CD4-positive, alpha-beta T cell treated with Interleukin-4 for 4 hours (primary cell): ENCODE results near the gene LGALS9.
"Not testable (repeated sequence)": the region's sequence is repeated elsewhere in the genome, so short reads cannot be mapped to it uniquely, and the experiment has no call there.

Experiments
- DNase-seq: peaks from one replicate; pipeline ENCODE4 v3.0.0-alpha.2; 2020

The LGALS9 gene

DNA sequence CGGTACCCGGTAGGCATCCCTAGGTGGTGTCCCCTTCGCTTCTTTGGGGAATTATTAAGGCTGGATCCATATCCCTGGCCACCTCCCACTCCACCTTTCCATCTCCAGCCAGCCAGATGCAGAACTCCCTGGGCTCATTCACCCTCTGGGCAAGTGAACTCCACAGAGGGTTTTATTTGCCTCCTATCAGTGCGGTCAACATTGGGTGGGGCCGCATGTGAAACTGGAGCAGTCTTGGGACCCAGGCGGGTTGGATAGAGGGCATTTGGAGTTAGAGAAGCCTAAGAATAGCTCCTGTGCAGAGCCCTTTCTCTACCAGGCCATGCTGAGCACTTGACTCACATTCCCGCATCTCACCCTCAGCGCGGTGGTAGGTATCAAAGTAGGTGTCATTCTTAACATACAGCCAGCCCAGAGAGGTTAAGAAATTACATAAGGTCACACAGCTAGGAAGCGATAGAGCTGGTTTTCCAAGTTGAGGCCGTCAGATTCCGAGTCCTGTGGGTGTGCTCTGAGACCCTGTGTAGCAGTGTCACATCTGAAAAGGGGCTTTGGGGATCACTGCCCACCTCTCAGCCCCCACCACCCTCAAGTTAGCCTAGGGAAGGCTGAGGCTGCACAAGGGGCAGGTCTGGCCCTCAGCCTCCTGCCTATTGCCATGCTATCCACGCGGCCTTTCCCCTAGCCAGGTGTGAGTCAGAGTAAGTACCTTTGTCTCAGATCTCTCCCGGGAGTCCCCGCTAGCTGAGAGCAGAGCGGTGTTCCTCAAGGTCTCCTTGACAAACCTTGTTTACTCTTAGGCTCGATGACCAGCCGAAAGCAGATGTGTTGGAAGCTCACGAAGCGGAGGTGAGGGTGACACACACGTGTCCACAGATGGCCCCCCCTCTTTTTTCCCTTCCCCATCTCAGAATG, 26.9 kb upstream of the LGALS9 start:
- no peak for DNase-seq

DNA sequence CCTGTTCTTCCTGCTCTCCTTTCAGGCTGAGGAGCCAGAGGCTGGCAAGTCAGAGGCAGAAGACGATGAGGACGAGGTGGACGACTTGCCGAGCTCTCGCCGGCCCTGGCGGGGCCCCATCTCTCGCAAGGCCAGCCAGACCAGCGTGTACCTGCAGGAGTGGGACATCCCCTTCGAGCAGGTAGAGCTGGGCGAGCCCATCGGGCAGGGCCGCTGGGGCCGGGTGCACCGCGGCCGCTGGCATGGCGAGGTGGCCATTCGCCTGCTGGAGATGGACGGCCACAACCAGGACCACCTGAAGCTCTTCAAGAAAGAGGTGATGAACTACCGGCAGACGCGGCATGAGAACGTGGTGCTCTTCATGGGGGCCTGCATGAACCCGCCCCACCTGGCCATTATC, 25.6 kb upstream of the LGALS9 start:
- no peak for DNase-seq

DNA sequence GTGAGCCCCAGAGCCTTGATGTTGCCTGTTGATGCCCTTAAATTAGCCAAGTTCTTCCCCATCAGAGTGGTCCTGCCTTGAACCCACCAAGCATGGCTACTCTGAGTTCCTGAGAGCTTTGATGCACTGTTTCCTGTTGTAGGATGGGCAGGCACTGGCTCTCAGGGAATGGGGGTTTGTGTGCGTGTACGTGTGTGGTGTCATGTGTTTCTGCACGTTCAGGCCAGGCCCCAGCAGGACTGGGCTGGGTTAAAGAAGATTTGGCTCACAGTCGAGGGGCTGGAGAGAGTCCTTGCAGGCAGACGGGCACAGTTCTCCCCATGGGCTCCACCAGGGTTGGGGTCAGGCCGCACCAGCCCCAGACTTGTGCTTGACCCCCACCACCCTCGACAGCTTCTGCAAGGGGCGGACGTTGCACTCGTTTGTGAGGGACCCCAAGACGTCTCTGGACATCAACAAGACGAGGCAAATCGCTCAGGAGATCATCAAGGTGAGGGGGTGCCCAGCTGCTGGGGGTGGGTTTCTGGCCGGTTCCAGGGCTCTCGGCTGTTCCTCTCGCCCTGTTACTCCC, 23.4 kb upstream of the LGALS9 start:
- no peak for DNase-seq

DNA sequence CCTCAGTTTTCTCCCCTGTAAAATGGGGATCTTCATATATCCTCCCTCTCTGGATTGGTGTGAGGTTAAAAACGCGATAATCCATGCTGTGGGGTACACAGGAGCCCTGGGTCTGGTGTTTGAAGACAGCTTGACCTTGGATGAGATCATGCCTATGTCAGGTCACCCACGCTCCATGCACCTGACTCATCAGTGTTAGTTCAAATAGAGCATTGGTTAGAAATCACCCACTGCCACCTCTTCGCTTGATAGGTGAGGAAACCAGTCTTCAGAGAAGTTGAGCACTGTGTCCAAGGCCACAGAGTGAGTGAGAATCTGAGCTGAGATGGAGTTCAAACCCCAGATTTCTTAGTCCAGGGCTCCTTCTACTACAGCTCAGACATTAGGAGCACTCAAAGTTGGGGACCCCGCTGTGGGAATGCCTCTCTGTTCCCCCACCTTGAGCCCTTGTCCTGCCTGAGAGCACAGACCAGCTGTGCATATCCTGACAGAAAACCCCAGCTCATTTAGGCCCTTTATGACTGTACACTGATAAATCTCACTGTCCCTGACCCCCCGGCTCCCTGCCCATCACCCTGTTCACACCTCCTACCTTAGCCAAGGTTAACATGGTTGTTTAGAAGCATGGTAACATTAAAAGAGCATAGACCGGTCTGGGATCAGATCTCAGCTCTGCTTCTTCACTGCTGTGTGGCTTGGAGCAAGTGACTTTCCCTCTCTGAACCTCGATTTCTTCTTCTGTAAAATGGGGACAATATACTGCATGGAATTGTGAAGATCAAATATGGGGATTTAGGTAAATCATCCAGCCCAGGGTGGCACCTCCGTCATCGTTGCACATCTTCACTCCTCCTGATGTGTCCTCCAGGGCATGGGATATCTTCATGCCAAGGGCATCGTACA, 22.4 kb upstream of the LGALS9 start:
- DNase-seq, result no peak

DNA sequence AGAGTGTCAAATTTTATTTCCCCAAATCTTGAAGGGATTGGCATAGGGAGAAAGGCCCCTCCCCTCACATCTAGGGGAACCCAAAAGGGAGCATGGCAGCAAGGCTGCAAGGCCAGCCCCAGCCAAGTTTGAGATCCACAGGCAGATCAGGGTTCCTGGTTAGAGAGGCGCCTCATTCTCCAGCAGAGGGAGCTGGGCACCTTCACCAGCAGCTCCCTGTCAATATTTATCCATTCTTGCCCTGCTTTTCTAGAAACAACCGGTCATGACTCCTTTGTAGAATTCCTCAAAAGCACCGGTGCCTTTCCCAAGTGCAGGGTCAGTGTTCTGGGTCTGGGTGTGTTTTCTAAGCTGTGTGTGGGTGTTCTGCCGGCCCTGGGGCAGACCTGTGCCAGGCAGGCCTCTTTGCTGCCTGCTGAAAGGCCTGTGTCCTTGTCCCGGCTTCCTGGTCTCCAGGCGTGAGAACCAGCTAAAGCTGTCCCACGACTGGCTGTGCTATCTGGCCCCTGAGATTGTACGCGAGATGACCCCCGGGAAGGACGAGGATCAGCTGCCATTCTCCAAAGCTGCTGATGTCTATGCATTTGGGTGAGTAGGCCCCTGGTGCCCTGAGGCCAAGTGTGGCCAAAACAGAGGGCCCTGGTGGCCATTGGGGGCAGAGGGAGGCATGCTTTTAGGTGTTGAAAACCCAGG, 21.2 kb upstream of the LGALS9 start:
- no peak for DNase-seq

DNA sequence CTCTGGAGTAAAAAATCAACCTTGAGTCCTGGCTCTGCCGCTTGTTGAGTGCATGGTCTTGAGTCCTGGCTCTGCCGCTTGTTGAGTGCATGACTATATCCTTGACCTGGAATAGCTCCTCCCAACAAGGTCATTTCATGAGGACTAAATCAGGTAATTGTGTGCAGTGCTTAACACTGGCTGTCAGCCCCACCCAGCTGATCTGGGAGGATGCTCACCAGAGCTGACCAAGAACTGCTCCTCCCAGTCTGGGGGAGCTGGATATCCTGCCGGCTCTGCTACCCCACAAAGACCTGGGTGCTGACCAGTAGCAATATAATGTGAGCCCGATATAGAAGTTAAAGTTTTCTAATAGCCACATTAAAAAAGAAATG, 20.7 kb upstream of the LGALS9 start:
- DNase-seq, result no peak

DNA sequence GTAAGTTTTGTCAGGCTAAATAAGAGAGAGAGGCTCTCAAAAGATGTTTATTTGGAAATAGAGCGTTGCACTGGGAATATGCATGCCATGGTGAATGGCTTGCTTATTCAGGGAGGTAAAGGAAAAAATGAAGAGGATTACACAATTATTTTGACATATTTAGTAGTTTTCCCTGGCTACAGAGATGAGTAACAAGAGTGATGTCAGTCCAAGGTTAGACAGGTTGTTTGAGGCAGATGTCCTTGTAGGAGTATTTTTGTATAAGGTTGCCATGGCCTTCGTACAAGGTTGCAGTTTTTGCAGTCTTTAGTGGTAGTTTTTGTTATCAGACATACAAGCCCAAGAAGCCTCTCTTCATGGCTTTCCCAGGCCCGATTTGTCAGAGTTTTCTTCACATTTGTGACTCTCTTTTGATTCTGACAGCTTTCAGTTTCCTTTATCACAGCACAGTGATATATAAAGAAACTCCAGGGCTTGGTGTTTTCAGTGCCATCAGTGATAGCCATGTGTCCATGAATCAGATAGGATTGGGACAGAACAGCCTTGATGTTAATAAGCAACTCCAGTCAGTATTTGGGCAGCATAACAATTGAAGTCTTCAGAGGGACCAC, 18.7 kb upstream of the LGALS9 start:
- no peak for DNase-seq

DNA sequence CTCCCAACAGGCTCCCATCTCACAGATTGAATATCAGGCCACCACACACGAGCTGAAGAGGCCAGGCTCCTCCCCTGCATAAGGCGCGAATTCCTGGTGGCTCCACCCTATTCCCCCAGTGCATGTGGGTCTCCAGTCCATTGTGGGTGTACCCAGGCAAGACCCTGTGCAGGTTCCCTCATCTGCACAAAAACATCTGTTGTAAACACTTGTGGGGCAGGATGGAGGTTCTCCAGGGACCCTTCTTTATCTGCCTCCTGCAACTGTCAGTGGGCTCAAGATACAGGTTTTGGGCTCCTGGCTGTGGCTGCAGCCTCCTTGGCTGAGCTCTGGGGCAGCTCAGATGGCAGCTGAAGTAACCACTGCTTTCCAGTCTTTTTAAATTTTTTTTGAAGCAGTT, 17.6 kb upstream of the LGALS9 start:
- DNase-seq, result no peak

DNA sequence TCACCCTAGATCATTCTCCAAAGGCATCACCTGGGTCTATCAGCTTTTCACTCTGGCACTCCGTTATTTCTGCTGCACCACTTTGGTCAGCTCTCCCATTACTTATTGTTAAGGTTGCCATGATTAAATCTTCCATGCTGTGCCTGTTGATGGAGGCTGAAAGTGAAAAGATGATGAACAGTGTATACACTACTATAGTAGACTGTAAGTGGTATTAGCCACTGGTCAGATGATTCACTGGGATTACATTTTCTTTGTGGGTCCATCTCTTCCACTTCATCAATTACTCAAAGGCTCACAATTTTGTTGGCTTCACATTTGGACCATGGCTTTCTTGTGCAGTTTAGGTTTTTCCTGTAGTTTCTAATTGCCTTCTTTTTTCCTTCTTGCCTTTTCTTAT, 15.9 kb upstream of the LGALS9 start:
- no peak for DNase-seq

DNA sequence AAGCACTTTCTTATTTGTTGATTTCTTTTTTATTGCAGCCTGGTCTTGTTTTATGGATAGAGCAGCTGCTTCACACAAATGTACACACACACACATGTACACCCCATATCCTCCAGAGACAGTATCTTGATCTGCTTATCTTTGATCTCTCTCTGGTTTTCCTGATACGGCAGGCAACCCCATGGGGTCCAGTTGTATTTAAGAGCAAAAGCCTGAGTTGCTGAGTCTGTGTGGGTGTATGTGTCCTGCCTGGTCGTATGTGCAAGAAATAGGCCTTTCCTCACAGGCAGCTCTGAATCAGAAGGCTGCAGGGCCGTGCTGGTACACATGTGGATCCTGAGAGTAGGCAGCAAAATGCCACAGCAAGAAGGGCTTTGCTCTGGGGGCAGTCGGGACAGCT, 14.6 kb upstream of the LGALS9 start:
- no peak for DNase-seq

DNA sequence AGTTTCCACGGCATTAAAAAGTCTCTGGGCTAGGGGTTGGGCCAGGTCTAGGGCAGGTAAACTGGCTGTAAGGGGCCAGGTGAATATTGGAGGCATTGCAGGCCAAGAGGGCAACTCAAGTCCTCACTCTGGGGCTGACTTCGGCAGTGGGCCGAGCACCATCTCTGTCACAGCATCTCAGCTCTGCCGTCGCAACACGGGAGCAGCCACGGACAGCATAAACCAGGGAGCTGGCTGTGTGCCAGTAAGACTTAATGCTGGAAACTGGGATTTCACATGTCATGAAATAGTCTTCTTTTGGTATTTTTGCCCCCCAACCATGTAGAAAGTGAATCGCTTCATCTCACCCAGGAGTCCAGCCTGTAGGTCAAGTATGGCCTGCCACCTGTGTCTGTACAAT, 12.6 kb upstream of the LGALS9 start:
- no peak for DNase-seq

DNA sequence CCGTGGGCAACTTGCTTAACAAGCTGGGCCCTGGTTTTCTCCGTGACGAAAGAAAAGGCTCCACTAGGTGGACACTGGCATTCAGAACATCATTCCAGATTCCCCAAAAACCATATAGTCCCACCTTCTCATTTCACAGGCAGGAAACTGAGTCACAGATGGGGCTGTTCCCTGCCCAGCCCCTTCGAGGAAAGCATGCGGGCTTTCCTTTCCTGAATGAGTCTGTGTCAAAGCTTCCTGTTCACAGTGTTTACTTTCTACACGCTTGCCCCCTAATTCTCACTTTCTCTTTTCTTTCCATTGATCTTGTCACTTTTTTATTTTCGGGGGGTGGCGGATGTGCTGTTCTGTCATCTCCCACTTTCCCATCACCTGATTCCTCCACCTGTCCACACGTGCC, 10.3 kb upstream of the LGALS9 start:
- no peak for DNase-seq

DNA sequence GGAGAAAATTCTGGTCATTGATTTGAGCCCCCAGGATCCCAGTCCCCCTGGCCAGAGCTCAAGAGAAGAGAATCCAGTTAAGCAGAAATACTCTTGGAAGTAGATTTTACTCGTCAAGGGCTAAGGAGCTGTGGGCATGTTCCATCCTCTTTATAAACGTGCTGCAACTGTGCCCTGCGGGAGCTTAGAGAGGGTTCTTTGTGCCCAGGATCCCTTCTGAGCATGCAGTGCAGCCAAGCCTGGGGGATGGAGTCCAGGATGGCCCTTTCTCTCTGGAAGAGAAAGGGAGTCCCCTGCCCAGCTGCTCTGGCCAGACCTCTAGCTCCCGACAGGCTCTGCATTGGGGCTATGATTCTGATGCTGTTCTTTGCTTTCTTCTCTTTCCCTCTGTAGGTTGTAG, 9.5 kb upstream of the LGALS9 start:
- no peak for DNase-seq

DNA sequence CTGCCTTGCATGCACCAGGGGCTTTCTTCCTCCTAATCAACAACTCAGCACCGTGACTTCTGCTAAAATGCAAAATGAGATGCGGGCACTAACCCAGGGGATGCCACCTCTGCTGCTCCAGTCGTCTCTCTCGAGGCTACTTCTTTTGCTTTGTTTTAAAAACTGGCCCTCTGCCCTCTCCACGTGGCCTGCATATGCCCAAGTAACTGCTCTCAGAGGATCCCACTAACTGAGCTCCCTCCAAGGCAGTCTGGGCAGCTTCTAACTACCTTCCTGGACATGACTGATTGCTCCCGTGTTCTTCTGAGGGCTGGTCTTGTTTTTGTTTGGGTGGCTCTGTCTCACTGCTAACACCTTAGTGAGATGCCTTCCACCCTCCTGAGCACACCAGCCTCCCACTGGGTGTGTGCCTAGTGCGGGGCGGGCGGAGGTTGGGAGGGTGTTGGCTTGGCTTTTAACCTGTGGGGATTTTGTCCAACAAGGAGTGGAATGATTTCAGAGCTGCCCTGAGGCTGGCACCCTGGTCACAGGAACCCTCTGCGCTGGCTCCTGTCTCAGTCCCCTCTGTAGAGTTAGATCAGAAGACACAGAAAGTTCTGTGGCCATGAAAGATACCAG, 8.9 kb upstream of the LGALS9 start:
- no peak for DNase-seq

DNA sequence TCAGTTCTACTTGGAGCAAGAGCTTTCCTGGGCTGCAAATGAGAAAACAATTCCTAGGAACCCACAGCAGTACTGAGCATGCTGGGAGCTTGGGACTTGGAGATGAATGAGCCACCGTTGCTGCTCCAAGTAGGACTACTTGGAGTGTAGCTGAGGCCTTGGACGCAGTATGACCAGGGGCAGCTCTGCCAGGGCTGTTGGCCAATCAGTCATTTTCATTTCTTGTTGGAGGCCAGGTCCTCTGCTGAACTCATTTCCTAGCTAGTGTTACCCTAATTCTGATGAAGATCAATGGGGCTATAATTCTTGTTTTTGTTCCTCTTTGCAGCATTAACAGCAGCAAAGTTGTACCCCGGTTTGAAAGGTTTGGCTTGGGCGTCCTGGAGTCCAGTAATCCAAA, 8.0 kb upstream of the LGALS9 start:
- no peak for DNase-seq

DNA sequence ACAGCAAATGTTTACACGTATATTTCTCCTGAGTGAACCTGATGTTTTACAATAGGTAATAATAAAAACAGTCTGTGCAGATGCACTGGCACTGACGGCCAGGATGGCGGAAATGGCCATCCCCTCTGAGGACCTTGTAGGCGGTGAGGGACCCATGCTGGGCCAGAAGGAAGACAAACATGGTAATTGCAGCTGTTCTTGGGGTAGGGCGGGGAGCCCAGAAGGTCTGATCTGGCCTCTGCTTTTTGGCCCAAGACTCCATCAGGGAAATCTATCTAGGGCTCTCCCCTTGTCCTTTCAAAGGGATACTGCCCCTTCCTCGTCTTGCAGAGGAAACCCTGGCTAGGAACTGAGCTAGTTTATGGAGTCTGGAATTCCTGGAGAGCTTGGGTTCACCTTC, 7.4 kb upstream of the LGALS9 start:
- DNase-seq, result no peak

DNA sequence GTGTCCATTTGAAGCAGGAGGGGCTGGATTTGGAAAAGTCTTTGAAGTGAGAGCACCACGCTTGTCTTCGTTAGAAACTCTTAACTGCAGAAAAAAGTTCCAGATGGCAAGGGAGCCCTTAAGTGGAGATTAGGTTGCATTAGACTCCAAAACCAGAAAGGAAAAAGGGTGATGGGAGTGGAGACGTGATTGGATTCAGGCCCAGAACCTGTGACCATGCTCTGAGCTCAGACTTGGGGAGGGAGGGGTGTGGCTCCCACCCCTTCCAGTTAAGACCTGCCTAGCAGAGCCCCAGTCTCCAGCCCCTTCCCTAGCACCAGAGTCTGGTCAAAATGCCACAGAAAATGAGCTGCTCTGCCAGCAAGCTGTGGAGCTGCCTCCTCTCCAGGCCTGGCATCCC, 6.4 kb upstream of the LGALS9 start:
- DNase-seq, result no peak

DNA sequence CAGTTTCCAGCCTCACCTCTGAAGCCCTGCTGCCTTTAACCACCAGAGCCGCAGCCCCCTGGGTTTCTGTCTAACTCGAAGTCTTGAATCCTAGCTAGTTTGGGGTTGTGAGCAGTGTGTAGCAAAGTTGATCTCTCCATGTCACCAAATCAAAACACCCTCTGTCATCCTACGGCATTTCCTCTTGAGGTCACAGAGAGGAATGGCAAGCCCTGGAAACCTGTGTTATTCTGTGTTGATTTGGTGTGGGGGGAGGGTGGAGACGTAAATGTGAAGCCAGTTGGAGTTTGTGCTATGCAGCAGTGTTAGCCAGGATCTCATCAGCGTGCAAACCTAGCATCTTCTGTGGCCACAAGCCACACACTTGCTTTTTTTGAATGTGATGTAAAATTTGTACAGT, 5.1 kb upstream of the LGALS9 start:
- no peak for DNase-seq

DNA sequence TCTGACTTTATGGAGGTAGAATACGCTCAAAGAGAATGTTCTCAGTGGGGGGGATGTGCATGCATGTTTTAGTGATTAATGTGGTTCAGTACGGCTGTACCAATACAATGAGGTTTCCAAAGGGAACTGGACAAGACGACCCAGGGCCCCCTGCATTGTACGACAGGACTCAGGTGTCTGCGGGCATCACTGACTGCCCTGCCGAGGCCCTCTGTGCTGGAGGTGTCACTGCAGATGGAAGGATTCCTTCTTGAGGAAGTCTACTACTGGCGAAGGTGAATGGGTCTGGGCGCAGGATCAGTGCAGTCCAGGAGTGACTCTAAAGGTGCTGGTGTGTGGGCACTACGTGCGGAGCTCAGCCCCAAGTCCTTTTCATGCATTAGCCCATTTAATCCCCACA, 3.5 kb upstream of the LGALS9 start:
- no peak for DNase-seq

DNA sequence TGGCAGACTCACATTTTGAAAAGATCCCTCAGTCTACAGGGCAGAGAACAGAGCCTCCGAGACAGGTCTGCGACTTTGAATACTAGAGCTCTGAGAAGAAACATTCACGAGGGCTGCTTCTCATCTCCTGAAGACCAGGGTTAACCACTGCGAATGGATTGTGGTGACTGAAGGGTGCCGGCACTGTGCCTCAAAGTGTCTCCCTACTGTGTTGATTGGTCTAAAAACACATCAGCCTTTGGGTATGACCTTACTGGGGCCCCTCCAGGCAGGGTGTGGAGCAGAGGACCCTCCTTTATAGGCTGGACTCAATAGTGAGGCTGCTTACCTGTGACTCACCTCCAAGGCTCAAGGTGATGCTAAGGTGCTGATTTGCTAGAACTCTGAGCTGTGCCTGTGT, 2.6 kb upstream of the LGALS9 start:
- DNase-seq, result no peak

DNA sequence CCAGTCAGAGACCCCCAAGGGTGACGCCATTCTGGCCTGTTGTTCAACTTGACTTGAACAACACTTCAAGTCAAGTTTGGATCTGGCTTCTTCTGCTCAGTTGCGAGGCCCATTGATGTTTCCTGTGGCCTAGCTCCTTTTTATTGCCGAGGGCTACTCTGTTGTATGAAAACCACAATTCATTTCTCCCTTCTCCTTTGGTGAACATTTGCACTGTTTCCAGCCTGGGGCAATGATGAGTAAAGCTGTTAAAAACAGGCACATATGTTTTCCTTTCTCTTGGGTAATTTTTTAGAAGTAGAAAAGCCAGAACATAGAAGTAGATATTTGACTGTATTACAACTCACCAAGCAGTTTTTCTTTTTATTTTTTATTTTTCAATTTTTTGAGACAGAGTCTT, 1.7 kb upstream of the LGALS9 start:
- not testable (repeated sequence) for DNase-seq

DNA sequence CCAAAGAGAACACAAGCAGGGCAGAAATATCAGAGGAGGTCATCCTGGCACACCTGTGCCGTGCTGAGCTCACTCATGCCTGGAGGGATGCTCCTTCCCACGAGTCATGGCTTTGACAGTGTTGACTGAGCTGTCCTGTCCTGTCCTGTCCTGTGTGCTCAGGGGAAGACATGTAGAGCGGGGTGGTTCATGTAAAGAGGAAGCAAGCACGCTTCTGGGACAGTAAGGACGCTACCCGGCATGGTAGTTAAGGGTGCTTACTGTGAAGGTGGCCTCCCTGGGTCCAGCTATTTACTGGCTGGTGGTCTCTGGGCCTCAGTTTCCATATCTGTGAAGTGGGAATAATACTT, 398 bp downstream of the LGALS9 start:
- DNase-seq, result no peak
